Stimulated activated CD4-positive, alpha-beta T cell treated with anti-CD3 and anti-CD28 coated beads, Interleukin-2, amount 100 ng/mL, for 4 hours (primary cell): ENCODE measurements around the gene STON2.
"Not testable (repeated sequence)": the region's sequence is repeated elsewhere in the genome, so short reads cannot be mapped to it uniquely, and the experiment has no call there.

Source experiments
- DNase-seq: peaks from one replicate; pipeline ENCODE4 v3.0.0-alpha.2; 2020; ENCODE audit warnings: low read depth

The STON2 gene

DNA sequence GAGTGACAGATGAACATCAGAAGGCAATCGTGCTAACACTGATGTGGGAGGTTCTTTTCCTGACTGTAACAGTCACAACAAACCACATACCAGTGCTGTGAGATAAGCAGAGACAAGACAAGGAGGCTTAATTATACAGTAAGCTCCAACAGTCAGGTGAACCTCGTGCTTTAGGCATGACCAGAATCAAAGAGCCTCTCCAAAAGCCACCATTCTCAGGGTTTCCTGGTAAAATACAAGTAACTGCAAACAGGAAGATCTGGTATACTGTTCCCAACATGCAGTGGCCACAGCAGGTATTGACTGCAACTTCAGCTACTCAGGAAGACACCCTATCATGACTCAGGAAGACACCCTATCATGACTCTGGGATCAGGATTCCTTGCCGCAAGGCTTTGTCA is 132.1 kb downstream of the STON2 start:
- no peak for DNase-seq

DNA sequence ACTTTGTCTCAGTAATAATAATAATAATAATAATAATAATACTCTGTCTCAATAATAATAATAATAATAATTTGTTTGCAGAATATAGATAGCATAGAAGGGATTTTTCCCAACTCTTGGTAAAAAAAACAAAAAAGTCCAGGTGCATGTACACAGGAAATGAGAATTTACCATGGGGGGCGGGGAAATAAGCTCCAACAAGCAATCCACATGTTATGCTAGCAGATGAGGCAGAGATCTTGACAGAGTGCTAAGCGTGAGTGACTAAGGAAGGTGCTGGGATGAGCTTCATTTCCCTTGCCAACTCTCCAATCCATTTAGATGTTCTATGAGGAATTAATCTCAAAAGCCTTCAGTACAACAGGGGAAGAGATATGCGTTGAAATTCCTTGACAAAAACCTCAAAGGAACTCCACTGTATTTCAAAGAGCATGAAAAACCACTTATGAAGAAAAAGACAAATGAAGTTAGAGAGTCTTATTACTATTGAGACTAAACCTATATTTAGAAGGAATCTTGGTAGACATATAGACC is 134.4 kb downstream of the STON2 start:
- DNase-seq: no peak

DNA sequence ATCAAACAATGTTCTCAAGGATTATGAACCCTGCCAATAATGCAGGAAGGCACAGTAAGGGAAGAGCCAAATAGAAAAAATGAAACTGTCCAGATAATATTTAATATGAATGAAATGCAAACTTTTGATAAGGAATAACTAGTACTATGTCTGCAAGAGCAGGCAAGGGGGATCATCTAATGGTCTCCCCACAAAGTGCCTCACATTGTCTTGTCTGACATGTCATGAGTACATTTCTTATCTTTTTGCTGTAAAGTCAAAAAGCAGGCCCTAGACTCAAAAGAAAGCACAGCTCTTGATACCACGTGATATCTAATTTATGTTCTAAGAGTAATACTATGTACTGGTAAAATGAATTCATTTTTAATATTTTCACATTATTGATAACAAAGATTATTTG is 135.5 kb downstream of the STON2 start:
- no peak for DNase-seq

DNA sequence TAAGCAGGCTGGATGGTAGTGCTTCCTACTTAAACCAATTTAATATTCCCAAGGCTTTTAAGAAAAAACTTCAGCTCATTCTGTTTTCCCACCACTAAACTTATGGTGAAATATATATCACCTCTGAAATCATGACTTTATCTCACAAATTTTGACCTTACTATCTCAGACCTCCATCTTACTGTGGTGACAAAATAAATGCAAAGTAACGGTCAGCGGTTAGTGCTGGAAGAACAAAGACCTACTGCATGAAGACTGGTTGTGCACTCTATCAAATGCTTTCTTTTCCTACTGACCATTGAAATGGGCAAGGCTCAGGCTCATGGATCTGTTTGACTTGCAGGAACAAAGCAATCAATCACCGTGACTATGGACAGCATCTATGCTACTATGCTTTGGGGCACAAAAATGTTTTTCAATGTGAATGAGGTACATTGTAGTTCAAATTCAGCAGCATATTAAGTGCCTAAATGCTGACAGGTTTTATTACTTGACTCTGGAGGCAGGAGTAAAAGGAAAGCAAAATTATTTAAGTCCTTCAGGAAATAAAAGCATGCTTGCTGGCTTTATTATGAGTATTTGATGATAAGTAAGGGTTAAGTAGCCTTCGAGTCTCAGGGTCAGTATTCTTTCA is 136.2 kb downstream of the STON2 start:
- DNase-seq: no peak

DNA sequence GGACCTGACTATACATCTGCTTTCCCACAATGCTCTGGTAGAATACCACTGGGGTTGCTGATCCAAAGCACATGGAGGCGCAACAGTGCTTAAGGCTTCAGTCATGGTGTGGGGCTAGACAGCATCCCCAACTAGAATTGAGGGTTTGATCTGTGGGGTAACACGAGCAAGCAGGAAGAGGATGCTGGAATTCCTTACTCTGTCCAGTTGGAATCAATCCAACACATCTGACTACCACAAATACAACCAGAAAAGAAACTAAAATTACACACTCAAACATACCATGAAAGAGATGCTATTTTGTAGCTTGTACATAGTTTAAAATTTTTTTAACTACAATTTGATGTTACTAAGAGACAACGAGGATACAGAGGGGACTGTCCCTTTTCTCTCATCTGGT is 138.9 kb downstream of the STON2 start:
- no peak for DNase-seq

DNA sequence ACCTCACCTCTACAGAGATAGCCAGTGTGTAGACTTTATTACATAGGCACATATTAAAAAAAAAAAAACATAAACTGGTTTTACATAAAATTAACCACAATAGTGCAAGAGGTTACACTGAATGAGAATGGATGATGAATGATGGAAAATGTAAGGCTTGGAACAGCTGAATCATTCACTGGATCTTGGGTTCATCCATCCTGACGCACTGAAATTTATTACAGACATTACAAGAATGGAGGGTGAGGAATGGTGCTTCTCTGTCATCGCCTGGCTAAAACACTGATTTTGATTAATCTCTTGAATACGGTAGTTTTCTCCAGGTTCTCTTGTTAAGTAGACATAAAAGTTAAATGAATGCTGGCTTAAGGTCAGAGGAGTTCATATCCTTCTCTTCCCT is 139.4 kb downstream of the STON2 start:
- no peak for DNase-seq

DNA sequence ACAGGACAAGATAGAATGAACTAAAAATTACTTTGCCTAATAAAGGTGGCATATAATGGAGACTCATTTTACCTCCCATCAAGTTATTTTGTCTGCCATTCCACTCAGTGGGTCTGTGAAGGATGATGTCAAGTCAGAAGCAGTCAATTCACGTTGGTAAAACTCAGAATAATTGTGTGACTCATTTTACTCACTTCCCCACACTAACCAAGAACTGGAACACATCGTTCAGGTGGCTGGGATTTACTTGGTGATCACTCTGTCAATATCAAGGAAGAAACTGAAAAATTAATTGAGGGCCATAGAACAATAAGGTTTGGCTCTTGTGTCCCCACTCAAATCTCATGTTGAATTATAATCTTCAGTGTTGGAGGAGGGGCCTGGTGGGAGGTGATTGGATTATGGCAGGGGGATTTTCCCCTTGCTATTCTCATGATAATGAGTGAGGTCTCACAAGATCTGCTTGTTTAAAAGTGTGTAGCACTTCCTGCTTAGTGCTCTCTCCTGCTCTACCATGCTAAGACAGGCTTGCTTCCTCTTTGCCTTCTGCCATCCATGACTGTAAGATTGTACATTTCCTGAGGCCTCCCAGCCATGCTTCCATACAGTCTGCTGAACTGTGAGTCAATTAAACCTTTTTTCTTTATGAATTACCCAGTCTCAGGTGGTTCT is 143.7 kb downstream of the STON2 start:
- DNase-seq: no peak

DNA sequence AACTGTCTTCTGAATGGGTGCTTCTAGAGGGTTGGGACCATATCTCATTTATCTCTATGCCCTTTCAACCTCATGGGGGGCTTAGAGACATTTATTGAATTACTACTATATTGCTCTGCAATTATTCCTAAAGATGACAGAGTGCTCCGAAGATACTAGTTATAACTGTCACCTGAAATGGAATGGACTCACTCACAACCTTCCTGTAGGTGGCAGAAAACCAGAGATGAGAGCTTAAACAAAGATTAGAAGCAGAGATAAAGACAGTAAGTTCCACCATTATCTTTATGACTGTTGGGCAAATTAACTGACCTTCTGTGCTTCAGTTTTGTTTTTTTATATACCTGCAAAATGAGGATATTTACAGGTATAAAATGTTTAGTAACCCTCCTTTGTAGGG is 147.8 kb downstream of the STON2 start:
- DNase-seq: no peak

DNA sequence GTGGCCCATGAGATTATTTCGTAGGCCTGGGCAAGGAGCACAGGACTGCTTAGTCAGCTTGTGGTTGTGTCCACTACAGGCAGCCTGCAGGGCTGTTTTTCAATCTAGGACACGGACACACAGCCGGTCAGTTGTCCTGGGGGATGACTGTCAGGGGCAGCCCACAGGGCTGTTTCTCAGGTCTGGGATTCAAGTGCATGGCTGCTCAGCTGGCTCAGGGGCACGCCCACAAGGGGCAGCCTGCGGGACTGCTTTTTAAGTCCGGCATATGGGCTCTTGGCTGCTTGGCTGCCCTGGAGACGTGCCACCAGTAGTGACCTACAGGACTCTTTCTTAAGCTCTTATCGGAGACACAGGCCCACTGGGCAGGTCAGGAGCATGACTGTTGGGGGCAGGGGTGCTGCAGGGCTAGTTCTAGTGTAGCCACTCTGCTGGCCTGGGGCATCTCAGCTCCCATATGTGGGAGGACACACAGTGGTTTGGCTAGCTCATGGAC is 152.8 kb downstream of the STON2 start:
- DNase-seq: no peak

DNA sequence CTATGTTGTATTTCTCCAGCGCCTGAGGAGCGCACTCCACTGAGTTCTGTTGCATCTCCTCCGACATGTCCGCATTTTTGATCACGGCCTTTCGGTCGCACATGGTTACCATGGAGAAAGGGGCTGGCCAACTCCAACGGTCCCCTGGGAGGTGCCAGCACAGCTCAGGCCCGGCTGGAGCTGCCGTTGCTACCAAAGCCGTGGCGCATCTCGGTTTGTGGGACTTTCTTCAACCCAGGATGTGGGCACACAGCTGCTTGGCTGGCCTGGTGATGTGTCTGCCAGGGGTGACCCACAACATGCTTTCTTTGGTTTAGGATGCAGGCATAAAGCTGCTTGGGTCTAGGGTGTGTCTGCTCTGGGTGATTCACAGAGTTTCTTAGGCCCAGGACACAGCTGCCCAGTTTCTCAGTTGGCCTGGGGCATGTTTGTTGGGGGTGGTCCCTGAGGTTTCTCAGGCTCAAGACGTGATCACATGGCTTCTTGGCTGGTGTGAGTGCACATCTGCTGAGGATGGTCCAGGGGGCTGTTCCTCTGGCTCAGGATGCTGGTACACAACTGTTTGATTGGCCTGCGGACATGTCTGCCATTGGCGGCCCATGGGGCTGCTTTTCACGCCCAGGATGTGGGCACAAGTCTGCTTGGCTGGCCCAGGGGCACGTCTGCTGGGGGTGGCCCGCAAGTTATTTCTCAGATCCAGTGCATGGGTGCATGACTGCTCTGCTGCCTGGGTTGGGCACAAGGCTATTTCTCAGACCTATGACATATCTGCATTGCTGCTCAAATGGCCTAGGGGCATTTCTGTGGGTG is 153.5 kb downstream of the STON2 start:
- DNase-seq: no peak

DNA sequence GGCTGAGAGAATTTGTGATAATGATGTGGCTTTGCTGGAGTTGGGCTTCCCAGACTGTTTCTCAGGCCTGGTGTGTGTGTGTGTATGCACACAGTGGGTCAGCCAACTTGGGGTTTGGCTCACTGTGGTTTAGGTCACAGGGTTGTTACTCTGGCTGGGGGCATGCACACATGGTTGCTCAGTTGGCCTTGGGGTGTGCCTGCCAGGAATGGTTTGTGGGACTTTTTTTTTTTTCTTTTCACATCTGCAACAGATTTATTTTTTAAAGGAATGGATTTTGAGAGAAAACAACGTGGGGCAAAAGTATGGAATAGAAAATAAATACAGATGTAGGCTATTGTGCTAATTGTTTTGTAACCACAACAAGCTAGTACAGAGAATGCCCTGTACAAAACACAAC is 154.4 kb downstream of the STON2 start:
- no peak for DNase-seq

DNA sequence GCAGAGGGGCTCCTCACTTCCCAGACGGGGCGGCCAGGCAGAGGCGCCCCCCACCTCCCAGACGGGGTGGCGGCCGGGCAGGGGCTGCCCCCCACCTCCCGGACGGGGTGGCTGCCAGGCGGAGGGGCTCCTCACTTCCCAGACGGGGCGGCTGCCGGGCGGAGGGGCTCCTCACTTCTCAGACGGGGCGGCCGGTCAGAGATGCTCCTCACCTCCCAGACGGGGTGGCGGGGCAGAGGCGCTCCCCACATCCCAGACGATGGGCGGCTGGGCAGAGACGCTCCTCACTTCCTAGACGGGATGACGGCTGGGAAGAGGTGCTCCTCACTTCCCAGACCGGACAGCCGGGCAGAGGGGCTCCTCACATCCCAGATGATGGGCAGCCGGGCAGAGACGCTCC is 155.7 kb downstream of the STON2 start:
- not testable (repeated sequence) for DNase-seq

DNA sequence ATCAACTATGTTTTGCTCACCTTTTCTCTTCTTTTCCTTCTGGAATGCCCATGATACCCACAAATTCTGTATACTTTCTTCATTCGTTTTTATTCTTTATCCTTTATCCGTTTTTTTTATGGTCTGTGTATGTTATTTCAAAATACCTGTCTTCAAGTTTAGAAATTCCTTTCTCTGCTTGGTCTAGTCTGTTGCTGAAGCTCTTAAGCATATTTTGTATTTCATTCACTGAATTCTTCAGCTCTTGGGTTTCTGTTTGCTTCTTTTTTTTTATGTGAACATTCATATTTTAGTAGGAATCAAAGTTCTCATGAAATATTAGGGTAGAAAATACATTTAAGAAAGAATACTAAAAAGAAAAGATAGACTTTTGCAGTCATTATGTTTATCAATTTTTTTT is 156.6 kb downstream of the STON2 start:
- no peak for DNase-seq

DNA sequence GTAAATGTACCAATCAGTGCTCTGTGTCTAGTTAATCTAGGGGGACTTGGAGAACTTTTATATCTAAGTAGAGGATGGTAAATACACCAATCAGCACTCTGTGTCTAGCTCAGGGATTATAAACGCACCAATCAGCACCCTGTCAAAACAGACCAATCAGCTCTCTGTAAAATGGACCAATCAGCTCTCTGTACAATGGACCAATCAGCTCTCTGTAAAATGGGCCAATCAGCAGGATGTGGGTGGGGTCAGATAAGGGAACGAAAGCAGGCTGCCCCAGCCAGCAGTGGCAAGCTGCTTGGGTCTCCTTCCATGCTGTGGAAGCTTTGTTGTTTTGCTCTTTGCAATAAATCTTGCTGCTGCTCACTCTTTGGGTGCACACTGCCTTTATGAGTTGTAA is 163.3 kb downstream of the STON2 start:
- DNase-seq: not testable (repeated sequence)

DNA sequence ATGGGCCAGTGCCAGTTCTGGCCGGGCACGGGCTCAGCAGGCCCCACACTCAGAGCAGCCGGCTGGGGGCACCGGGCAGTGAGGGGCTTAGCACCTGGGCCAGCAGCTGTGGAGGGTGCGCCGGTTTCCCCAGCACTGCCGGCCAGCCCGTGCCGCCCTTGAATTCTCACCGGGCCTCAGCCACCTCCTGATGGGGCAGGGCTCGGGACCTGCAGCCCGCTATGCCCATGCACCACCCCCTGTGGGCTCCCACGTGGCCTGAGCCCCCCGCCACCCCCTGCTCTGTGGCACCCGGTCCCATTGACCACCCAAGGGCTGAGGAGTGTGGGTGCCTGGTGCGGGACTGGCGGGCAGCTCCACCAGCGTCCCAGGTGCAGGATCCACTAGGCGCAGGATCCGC is 164.0 kb downstream of the STON2 start:
- no peak for DNase-seq

DNA sequence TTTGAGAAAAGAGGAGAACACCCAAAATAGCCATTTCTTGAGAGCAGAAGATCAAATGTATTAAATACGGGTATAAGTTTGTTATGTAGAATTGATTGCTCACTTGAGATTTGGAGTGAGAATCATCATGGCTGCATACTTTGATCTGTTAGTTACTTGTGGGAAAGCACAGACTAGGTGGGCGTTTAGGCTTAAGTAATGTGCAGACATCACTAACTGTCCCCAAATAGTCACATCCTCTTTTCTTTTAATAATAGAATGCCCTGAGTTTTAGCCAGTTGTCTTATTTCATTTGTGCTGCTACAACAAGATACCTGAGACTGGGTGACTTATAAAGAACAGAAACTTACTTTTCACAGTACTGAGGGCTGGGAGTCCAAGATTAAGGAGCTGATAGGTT is 165.0 kb downstream of the STON2 start:
- no peak for DNase-seq

DNA sequence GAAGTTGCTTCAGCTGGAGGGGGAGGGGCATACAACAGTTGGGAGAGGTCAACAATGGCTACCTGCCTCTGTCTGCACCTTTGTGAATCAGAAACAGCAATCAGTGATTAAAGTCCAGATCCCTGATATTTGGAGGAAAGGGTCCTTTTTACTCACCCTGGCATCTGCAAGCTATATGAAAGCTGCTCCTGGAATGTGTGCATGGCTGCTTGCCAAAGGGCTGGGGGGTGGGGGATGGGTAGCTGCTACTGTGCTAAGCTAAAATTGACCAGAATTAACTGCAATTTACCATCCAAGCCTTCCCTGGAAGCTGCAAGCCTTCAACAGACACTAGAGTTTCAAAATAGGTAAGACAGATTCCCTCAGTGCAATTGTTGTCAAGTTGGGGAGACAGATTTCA is 165.8 kb downstream of the STON2 start:
- DNase-seq: no peak

DNA sequence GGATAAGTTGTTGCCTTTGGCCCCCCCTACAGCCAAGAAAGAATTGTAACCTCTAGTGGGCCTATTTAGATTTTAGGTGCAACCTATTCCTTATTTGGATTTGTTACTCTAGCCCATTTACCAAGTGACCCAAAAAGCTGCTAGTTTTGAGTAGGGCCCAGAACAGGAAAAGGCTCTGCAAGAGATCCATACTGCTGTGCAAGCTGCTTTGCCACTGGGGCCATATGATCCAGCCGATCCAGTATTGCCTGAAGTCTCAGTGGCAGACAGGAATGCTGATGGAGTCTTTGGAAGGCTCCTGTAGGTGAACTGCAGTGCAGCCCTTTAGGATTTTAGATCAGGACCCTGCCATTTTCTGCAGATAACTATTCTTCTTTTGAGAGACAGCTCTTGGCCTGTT is 166.5 kb downstream of the STON2 start:
- no peak for DNase-seq

DNA sequence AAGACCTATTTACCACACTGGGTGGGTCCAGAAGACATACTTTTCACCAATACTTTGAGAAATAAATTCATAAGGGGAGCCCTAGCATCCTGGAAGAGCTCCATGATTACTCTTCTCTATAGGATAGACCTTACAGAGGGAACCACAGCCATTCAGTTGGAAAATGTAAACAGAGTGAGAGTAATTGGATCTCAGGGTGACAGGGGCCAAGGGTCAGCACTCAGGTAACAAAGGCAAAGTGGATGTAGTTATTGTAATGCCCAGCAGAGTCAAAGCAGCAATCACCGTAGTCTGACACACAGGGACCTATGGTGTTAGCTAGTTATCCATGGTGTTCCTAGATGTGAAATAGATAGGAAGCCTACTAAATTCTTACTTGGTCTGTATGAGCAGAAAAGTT is 168.6 kb downstream of the STON2 start:
- no peak for DNase-seq

DNA sequence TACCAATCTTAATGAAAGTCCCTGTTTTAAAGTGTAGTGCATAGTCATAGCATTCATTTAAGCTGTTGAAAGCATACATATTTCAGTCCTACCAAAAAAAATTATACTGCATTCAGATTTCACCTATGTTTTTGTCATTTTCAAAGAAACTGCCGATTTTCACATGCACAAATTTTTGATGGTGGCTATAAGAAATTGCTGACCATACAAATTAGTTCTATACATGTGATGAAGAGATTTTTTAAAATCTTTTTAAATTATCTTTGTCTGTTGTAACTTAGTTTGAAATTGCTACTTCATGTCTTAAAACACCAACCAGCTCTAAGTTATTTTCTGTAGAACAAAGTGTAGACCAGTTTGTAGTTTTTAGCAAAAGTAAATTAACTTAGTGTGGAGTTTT is 175.9 kb downstream of the STON2 start:
- DNase-seq: no peak

DNA sequence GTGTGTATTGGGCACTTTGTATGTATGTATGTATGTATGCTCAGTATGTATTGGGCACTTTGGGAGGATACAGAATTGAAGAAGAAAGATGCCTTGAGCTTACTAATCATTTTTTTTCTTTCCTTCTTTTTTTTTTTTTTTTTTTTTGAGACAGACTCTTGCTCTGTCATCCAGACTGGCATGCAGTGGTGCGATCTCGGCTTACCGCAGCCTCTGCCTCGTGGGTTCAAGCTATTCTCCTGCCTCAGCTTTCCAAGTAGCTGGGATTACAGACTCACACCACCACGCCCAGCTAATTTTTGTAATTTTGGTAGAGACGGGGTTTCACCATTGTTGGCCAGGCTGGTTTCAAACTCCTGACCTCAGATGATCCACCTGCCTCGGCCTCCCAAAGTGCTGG is 176.3 kb downstream of the STON2 start:
- DNase-seq: not testable (repeated sequence)

DNA sequence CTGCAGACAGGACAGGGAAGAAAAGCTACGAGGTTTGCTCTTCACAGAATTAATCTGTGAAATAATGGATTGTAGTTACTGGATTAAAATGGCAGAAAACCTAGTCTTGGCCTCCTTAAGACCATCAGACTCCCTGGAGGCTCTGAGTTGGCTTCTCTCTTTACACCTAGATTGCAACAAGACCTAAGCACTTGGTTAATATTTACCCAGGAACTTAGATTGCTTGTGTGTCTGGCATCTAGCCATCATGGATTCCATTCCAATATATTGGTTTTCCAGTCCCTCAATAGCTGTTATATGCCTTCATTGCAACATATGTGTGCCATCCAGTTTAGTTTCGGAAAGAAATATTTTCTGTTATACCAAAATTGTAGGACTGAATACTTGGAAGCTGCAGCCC is 177.4 kb downstream of the STON2 start:
- DNase-seq: no peak

DNA sequence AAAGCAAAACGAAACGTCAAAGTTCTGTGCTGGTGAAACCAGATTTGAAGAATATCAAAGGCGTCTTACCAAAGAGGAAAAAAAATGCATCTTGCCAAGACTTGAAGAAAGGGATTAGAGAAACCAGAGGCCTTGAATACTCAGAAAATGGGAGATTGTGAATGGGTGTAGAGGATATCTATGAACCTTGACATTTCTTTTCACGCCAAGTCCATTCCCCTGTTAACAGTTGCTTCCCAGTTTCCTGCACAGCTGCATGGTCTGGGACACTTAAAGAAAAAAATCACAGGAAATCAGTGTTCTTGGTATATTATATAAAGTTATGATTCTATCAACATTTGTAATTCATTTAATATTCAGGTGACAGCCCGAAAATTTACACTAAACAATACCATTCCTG is 178.0 kb downstream of the STON2 start:
- no peak for DNase-seq
